HL-60 (cell line): ENCODE data around the gene GRID2.

ENCODE experiments used
- DNase-seq, 2 experiments: peaks; one replicate each; pipeline ENCODE4 v3.0.0-alpha.2; 2010 to 2020; ENCODE audit warnings: low read depth in 1 of 2, low spot score in 1 of 2
- H3K27ac ChIP-seq: fragments of 250-450 bp; sonication (Bioruptor Pico); replicated peaks from 2 replicates; pipeline ENCODE4 v1.5.1; 2020; ENCODE audit warnings: mild to moderate bottlenecking, moderate library complexity
- H3K27me3 ChIP-seq: fragments of 250-450 bp; sonication (Bioruptor Pico); 2 replicates; pipeline ENCODE4 v1.5.1; 2021; ENCODE audit warnings: mild to moderate bottlenecking, moderate library complexity; ENCODE audit not compliant: insufficient read depth, poor library complexity, severe bottlenecking
- H3K4me3 ChIP-seq: replicated peaks from 2 replicates; pipeline ENCODE4 v1.5.1; 2011; ENCODE audit warnings: mild to moderate bottlenecking, control low read depth, low read length; ENCODE audit not compliant: insufficient read depth
- CTCF ChIP-seq: IDR thresholded peaks from one replicate; pipeline ENCODE4 v1.5.1; 2011; ENCODE audit warnings: low read length, control low read depth, inconsistent platforms; ENCODE audit not compliant: insufficient read depth
- GABPA ChIP-seq: IDR thresholded peaks from 2 replicates; pipeline ENCODE4 v1.6.1; 2012; ENCODE audit warnings: low read depth
- POLR2AphosphoS5 ChIP-seq: IDR thresholded peaks from 2 replicates; pipeline ENCODE4 v1.6.1; 2012; ENCODE audit warnings: low read depth
- REST ChIP-seq: IDR thresholded peaks from 2 replicates; pipeline ENCODE4 v1.6.1; 2012; ENCODE audit warnings: low read depth; ENCODE audit not compliant: insufficient replicate concordance
- SPI1 ChIP-seq: IDR thresholded peaks from 2 replicates; pipeline ENCODE4 v1.6.1; 2012; ENCODE audit warnings: low read depth, mild to moderate bottlenecking, borderline replicate concordance

The GRID2 gene

GRCh38 chr4:92519727-92520126 lies 216.0 kb downstream of the GRID2 start:
- no peak for DNase-seq

GRCh38 chr4:92520563-92520962 lies 216.8 kb downstream of the GRID2 start:
- DNase-seq: no peak
- Histone ChIP-seq H3K4me3 (no peak overlapping the region), H3K27me3 (no peaks in the 10 kb centered on the region), H3K27ac (no peak overlapping the region)
- no peak for TF ChIP-seq CTCF
- TF ChIP-seq SPI1: no peak
- TF ChIP-seq GABPA: no peak
- TF ChIP-seq POLR2AphosphoS5: no peak
- no peak for TF ChIP-seq REST

More at GRCh38 chr4:92519727-92520126, 216.0 kb downstream of the GRID2 start:
- Histone ChIP-seq H3K27me3 (no peaks in the 10 kb centered on the region), H3K27ac (no peak overlapping the region), H3K4me3 (no peak overlapping the region)
- no peak for TF ChIP-seq CTCF
- no peak for TF ChIP-seq GABPA
- TF ChIP-seq POLR2AphosphoS5: no peak
- TF ChIP-seq REST: no peak

- Histone ChIP-seq H3K27me3 (no peaks in the 10 kb centered on the region), H3K27ac (no peak overlapping the region), H3K4me3 (no peak overlapping the region)
- no peak for DNase-seq
- TF ChIP-seq CTCF (no peak), GABPA (no peak), SPI1 (no peak), REST (no peak), POLR2AphosphoS5 (no peak)
Measured at GRCh38 chr4:92521941-92522340, 218.2 kb downstream of the GRID2 start.
